Measurements from ENCODE around the gene ZNF692. TPM values are rescaled to one million over a fixed set of nuclear protein-coding genes. Genes with fewer than 3 reads are reported as not detected.

Gene ZNF692
- polyA plus RNA-seq, 4 donors = 42.2 to 124 (median 70.2) TPM

DNA sequence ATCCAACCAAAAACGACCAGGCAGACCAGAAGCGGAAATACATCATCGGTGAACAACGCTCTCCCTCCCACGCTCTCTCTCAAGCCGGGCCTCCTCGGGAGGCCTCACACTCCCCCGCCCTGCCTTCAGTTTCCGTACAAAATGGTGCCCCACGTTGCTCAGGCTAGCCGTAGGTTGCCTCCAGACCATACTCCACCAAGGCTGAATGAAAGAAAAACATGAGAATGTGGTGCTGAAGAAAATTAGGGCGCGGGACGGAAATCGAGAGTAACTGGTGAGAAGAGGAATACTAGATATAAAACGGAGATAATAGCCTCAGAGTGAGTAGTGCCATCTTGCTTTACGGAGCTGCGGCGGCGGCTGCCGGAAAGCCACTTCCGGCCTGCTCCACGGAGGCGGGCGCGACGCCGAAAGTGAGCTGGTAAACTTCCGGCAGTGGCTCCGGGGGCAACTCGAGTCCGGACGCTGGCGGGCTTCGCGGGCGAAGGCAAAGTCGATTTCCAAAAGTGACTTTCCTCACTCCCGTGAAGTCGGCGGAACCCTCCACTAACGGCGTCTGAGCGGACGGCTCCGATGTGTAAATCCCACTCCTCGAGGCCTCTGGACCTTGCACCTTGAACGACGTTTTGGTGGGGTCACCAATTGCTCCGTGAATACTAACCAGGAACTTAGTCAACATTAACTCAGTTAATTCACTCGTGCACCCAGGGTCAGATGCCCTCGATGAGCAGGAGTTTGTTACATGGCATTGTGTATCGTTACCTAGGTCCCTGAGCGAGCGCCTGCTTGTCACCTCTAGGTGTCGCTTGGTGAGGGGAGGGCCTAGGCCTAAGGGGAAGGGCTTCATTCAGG, 32.8 kb downstream of the ZNF692 start, which contains the start of gene SH3BP5L:
Gene SH3BP5L (minus strand): TSS at position 7 of the 852 bp plus-strand sequence. CDS start 980 bp downstream, outside the sequence.
- H3K4me1 ChIP-seq (ENCODE audit: control insufficient read depth in 3 of 3, insufficient read depth in 2 of 3, low read depth in 1 of 3, low read length in 2 of 3) = peaks cover 10 to 35% (median 14%) of the 10 kb centered on the region in 3 donors
- DNase-seq = peak; percentile 97 to 99
- no peak for FAIRE-seq
- peak within 1 kb of the TSS; percentile 70 to 99 (median 97) for H3K27ac ChIP-seq (ENCODE audit: low read depth in 1 of 3, low read length in 2 of 3)
- H3K27me3 ChIP-seq (ENCODE audit: control insufficient read depth in 3 of 3, insufficient read depth in 3 of 3, low read length in 3 of 3) = no peaks in the 10 kb centered on the region
- no peaks in the 10 kb centered on the region for H3K9me3 ChIP-seq (ENCODE audit: control insufficient read depth in 2 of 2, insufficient read depth in 1 of 2, low read depth in 1 of 2, low read length in 1 of 2)
- H3K4me3 ChIP-seq (ENCODE audit: low read depth in 1 of 3, low read length in 3 of 3) = peak within 1 kb of the TSS; percentile 71 to 91 (median 77)
- 0 to 1% (median 0%) methylated on average over 56 of the region's 56 CpGs for WGBS, 3 donors
- peaks cover 0 to 20% (median 2%) of the 10 kb centered on the region in 3 donors for H3K36me3 ChIP-seq (ENCODE audit: control insufficient read depth in 3 of 3, insufficient read depth in 2 of 3, low read depth in 1 of 3, low read length in 3 of 3)

DNA sequence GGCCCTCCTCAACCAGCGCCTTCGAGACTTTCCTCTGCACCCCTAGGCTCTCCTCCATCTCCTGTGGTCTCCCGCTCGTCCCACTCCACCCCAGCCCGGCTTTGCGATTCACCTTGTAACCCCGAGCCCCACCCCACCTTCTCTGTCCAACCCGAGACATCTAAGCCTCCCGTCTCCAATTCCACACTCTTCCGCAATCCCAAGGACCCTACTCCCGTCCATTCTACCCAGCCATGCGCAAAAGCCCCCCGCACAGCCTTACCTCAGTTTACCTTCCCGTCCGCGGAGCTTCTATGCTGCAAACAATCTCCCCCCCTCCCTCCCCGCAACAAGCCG, 33.3 kb downstream of the ZNF692 start:
- FAIRE-seq (no peak), DNase-seq (no peak)
- no peaks in the 10 kb centered on the region for H3K9me3 ChIP-seq (ENCODE audit: control insufficient read depth in 2 of 2, insufficient read depth in 1 of 2, low read depth in 1 of 2, low read length in 1 of 2)
- H3K27me3 ChIP-seq (ENCODE audit: control insufficient read depth in 3 of 3, insufficient read depth in 3 of 3, low read length in 3 of 3) = no peaks in the 10 kb centered on the region
- H3K36me3 ChIP-seq (ENCODE audit: control insufficient read depth in 3 of 3, insufficient read depth in 2 of 3, low read depth in 1 of 3, low read length in 3 of 3) = peaks cover 0 to 26% (median 6%) of the 10 kb centered on the region in 3 donors
- peak overlapping the region; percentile 71 to 91 (median 77) for H3K4me3 ChIP-seq (ENCODE audit: low read depth in 1 of 3, low read length in 3 of 3)
- peak overlapping the region; percentile 70 to 99 (median 97) for H3K27ac ChIP-seq (ENCODE audit: low read depth in 1 of 3, low read length in 2 of 3)
- 0 to 1% (median 1%) methylated on average over 18 of the region's 18 CpGs for WGBS, 3 donors
- peaks cover 10 to 35% (median 14%) of the 10 kb centered on the region in 3 donors for H3K4me1 ChIP-seq (ENCODE audit: control insufficient read depth in 3 of 3, insufficient read depth in 2 of 3, low read depth in 1 of 3, low read length in 2 of 3)

- Histone ChIP-seq H3K4me1 (ENCODE audit: control insufficient read depth in 3 of 3, insufficient read depth in 2 of 3, low read depth in 1 of 3, low read length in 2 of 3) (peaks cover 10 to 35% (median 14%) of the 10 kb centered on the region in 3 donors), H3K4me3 (ENCODE audit: low read depth in 1 of 3, low read length in 3 of 3) (peak overlapping the region; percentile 71 to 91 (median 77)), H3K27me3 (ENCODE audit: control insufficient read depth in 3 of 3, insufficient read depth in 3 of 3, low read length in 3 of 3) (no peaks in the 10 kb centered on the region), H3K9me3 (ENCODE audit: control insufficient read depth in 2 of 2, insufficient read depth in 1 of 2, low read depth in 1 of 2, low read length in 1 of 2) (no peaks in the 10 kb centered on the region), H3K36me3 (ENCODE audit: control insufficient read depth in 3 of 3, insufficient read depth in 2 of 3, low read depth in 1 of 3, low read length in 3 of 3) (peaks cover 0 to 30% (median 6%) of the 10 kb centered on the region in 3 donors), H3K27ac (ENCODE audit: low read depth in 1 of 3, low read length in 2 of 3) (peak overlapping the region; percentile 70 to 99 (median 97))
- no peak for DNase-seq
- FAIRE-seq = no peak
- WGBS, 3 donors = 13 to 31% (median 23%) methylated on average over 10 of the region's 10 CpGs
These were observed 33.7 kb downstream of the ZNF692 start for GRCh38 chr1:248825136-248825535.

DNA sequence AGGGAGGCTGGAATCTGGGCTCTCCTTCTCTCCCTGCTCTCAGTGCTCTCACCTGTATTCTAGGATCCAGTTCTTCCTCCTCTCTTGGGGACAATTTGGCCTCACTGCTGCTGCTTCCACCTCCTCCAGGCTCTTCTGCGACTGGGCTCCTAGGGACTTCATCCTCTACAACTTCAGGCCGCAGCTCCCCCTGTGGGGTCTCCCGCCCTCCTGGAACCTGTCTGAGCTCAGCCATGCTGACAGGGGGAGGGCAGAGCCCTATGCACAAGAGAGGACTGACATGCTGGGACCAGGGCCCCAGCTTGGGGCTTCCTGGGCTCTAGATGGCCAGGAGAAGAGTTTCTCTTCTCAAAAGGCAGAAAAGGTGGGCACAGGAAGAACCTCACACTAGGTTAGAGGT, 34.2 kb downstream of the ZNF692 start:
- Histone ChIP-seq H3K4me1 (ENCODE audit: control insufficient read depth in 3 of 3, insufficient read depth in 2 of 3, low read depth in 1 of 3, low read length in 2 of 3) (peaks cover 10 to 35% (median 14%) of the 10 kb centered on the region in 3 donors), H3K27ac (ENCODE audit: low read depth in 1 of 3, low read length in 2 of 3) (no peak overlapping the region), H3K9me3 (ENCODE audit: control insufficient read depth in 2 of 2, insufficient read depth in 1 of 2, low read depth in 1 of 2, low read length in 1 of 2) (no peaks in the 10 kb centered on the region), H3K4me3 (ENCODE audit: low read depth in 1 of 3, low read length in 3 of 3) (peak overlapping the region in 2 of 3 donors; percentile 77 to 91), H3K36me3 (ENCODE audit: control insufficient read depth in 3 of 3, insufficient read depth in 2 of 3, low read depth in 1 of 3, low read length in 3 of 3) (peaks cover 0 to 32% (median 6%) of the 10 kb centered on the region in 3 donors), H3K27me3 (ENCODE audit: control insufficient read depth in 3 of 3, insufficient read depth in 3 of 3, low read length in 3 of 3) (no peaks in the 10 kb centered on the region)
- DNase-seq (no peak), FAIRE-seq (no peak)
- WGBS, 3 donors = 86 to 93% (median 87%) methylated on average over 3 of the region's 3 CpGs

GRCh38 chr1:248824301-248824700, 34.6 kb downstream of the ZNF692 start:
- Histone ChIP-seq H3K9me3 (ENCODE audit: control insufficient read depth in 2 of 2, insufficient read depth in 1 of 2, low read depth in 1 of 2, low read length in 1 of 2) (no peaks in the 10 kb centered on the region), H3K36me3 (ENCODE audit: control insufficient read depth in 3 of 3, insufficient read depth in 2 of 3, low read depth in 1 of 3, low read length in 3 of 3) (peaks cover 0 to 36% (median 6%) of the 10 kb centered on the region in 3 donors), H3K27ac (ENCODE audit: low read depth in 1 of 3, low read length in 2 of 3) (no peak overlapping the region), H3K4me1 (ENCODE audit: control insufficient read depth in 3 of 3, insufficient read depth in 2 of 3, low read depth in 1 of 3, low read length in 2 of 3) (peaks cover 10 to 35% (median 14%) of the 10 kb centered on the region in 3 donors), H3K27me3 (ENCODE audit: control insufficient read depth in 3 of 3, insufficient read depth in 3 of 3, low read length in 3 of 3) (no peaks in the 10 kb centered on the region), H3K4me3 (ENCODE audit: low read depth in 1 of 3, low read length in 3 of 3) (peak overlapping the region in 2 of 3 donors; percentile 77 to 91)
- DNase-seq (no peak), FAIRE-seq (no peak)
- 95 to 100% (median 100%) methylated on average over 1 of the region's 1 CpG for WGBS, 3 donors

DNA sequence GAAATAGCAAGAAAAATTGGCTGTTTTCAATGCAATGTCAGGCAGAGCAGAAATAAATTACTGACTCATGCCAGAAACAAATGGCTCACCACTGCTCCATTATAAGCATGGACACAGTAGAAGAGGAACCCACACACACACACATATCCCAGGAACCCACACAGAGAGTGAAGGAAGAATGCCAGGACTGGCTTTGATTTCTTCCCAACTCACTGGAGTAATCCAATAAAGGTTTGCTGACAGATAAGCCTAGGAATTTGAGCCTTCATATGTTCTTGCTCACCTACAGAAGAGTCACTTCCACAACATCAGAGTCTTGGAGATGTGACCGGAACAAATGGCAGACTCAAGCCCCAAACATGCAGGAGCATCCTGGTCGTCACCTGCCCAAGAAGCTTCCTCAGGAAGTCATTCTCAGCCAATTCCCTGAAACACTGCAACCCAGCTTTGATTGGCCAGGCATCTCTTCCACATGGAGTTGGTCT, 35.3 kb downstream of the ZNF692 start:
- no peak for FAIRE-seq
- Histone ChIP-seq H3K9me3 (ENCODE audit: control insufficient read depth in 2 of 2, insufficient read depth in 1 of 2, low read depth in 1 of 2, low read length in 1 of 2) (no peaks in the 10 kb centered on the region), H3K27me3 (ENCODE audit: control insufficient read depth in 3 of 3, insufficient read depth in 3 of 3, low read length in 3 of 3) (no peaks in the 10 kb centered on the region), H3K4me3 (ENCODE audit: low read depth in 1 of 3, low read length in 3 of 3) (no peak overlapping the region), H3K27ac (ENCODE audit: low read depth in 1 of 3, low read length in 2 of 3) (no peak overlapping the region), H3K4me1 (ENCODE audit: control insufficient read depth in 3 of 3, insufficient read depth in 2 of 3, low read depth in 1 of 3, low read length in 2 of 3) (peaks cover 10 to 35% (median 14%) of the 10 kb centered on the region in 3 donors), H3K36me3 (ENCODE audit: control insufficient read depth in 3 of 3, insufficient read depth in 2 of 3, low read depth in 1 of 3, low read length in 3 of 3) (peaks cover 0 to 41% (median 6%) of the 10 kb centered on the region in 3 donors)
- no peak for DNase-seq
- 80 to 83% (median 82%) methylated on average over 2 of the region's 2 CpGs for WGBS, 3 donors

DNA sequence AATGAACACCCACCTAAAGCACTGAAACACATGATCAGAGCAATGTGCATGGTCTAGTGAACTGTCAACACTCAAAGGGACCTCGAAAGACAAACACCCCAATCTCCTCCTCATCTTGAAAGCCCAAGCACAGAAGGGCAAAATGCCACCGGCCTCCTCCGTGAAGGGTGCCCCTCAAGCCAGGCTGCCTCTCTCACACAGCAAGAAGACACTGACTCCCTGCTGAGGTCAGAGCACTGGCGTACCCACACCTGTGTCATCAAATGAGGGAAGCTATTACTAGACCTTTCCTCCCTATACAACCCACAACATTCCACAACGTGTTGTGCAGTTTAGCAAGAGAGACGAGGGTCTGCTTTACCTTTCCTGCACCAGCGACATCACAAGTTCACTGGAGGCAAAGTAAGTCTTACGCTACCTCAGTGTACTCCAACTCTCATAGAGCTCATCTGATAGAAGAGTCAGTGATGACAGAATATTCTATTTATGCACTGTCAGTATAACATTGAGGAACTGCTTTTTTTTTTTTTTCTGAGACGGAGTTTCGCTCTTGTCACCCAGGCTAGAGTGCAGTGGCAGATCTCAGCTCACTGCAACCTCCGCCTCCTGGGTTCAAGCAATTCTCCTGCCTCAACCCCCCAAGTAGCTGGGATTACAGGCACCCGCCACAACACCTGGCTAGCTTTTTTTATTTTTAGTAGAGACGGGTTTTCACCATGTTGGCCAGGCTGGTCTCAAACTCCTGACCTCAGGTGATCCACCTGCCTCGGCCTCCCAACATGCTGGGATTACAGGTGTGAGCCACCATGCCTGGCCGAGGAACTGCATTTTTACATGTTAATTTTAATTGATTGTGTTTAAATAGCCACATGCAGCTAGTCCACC, 36.5 kb downstream of the ZNF692 start:
- H3K4me1 ChIP-seq (ENCODE audit: control insufficient read depth in 3 of 3, insufficient read depth in 2 of 3, low read depth in 1 of 3, low read length in 2 of 3) = peaks cover 10 to 32% (median 14%) of the 10 kb centered on the region in 3 donors
- H3K27me3 ChIP-seq (ENCODE audit: control insufficient read depth in 3 of 3, insufficient read depth in 3 of 3, low read length in 3 of 3) = no peaks in the 10 kb centered on the region
- WGBS, 3 donors = 84 to 91% (median 85%) methylated on average over 15 of the region's 15 CpGs
- DNase-seq (no peak), FAIRE-seq (no peak)
- H3K27ac ChIP-seq (ENCODE audit: low read depth in 1 of 3, low read length in 2 of 3) = no peak overlapping the region
- peaks cover 0 to 50% (median 6%) of the 10 kb centered on the region in 3 donors for H3K36me3 ChIP-seq (ENCODE audit: control insufficient read depth in 3 of 3, insufficient read depth in 2 of 3, low read depth in 1 of 3, low read length in 3 of 3)
- no peaks in the 10 kb centered on the region for H3K9me3 ChIP-seq (ENCODE audit: control insufficient read depth in 2 of 2, insufficient read depth in 1 of 2, low read depth in 1 of 2, low read length in 1 of 2)
- no peak overlapping the region for H3K4me3 ChIP-seq (ENCODE audit: low read depth in 1 of 3, low read length in 3 of 3)

DNA sequence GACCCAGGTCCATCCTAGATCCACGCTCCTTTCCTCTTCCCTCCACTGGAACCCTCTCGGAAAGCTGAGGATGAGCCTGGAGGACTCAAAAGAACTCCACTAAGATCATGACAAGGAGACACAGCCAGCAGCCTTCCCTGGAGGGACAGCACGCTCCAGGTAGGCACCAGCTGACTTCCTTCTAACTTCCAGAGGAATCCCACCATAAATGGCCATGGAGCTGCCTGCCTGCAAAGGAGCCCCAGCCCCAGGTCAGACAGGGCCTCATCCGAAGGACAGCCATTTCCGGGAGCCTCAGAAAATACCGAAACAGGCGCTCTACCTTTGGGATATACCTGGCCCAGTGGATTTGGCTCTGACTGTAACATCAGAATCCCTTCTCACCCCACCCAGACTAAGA, 37.2 kb downstream of the ZNF692 start:
- H3K4me1 ChIP-seq (ENCODE audit: control insufficient read depth in 3 of 3, insufficient read depth in 2 of 3, low read depth in 1 of 3, low read length in 2 of 3) = peaks cover 10 to 25% (median 14%) of the 10 kb centered on the region in 3 donors
- 91 to 99% (median 93%) methylated on average over 7 of the region's 7 CpGs for WGBS, 3 donors
- no peak overlapping the region for H3K27ac ChIP-seq (ENCODE audit: low read depth in 1 of 3, low read length in 2 of 3)
- H3K9me3 ChIP-seq (ENCODE audit: control insufficient read depth in 2 of 2, insufficient read depth in 1 of 2, low read depth in 1 of 2, low read length in 1 of 2) = no peaks in the 10 kb centered on the region
- peaks cover 0 to 57% (median 6%) of the 10 kb centered on the region in 3 donors for H3K36me3 ChIP-seq (ENCODE audit: control insufficient read depth in 3 of 3, insufficient read depth in 2 of 3, low read depth in 1 of 3, low read length in 3 of 3)
- DNase-seq = no peak
- FAIRE-seq = no peak
- H3K27me3 ChIP-seq (ENCODE audit: control insufficient read depth in 3 of 3, insufficient read depth in 3 of 3, low read length in 3 of 3) = no peaks in the 10 kb centered on the region
- no peak overlapping the region for H3K4me3 ChIP-seq (ENCODE audit: low read depth in 1 of 3, low read length in 3 of 3)
